Right kidney (tissue), 1 donor: ENCODE results near the gene TMEM163.

Experiments used
- DNase-seq: peaks from one replicate; pipeline ENCODE4 v3.0.0-alpha.2; 2016

Gene TMEM163

DNA sequence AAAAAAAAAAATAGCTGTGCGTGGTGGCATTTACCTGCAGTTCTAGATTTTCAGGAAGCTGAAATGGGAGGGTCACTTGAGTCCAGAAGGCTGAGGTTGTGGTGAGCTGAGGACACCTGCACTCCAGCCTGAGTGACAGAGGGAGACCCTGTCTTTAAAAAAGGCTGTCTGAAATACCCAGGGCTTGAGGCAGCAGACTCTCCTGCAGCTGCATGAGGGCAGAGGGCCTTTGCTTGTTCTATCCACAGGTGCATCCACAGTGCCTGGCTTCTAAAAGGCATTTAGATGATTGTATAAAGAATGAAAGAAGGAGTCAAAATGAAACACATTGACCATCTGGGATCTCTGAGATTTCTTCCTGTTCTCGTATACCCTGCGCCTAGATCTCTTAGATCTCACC lies 312.1 kb downstream of the TMEM163 start:
- DNase-seq, result no peak

GRCh38 chr2:134406311-134406710 lies 312.5 kb downstream of the TMEM163 start:
- DNase-seq, result no peak
